GM12878 (cell line): ENCODE data around the gene TLE3. TPM values are rescaled to one million over a fixed set of nuclear protein-coding genes. Genes with fewer than 3 reads are reported as not detected.

Source experiments
- ATAC-seq: fragments of 200-7000 bp; cut with Tn5 transposase; 3 replicates; pipeline ENCODE4 v1.9.1; 2020; ENCODE audit warnings: mild to moderate bottlenecking, moderate library complexity
- BruUV-seq: library from RNA; stranded (reverse); fragments of 400-500 nt; replicated peaks from 2 replicates; lab custom pipeline; 2021; lab: Mats Ljungman, UMichigan
- CTCF ChIA-PET: fragments of 300-600 bp; sonication (Branson Sonifier 250); formaldehyde crosslinking; extraction: SDS; loops from one replicate; lab custom pipeline; 2021; ENCODE audit warnings: inconsistent platforms; lab: Yijun Ruan, JAX
- POLR2A ChIA-PET: fragments of 350-600 bp; formaldehyde crosslinking; extraction: SDS; loops from one replicate; lab custom pipeline; 2021; ENCODE audit warnings: inconsistent platforms; lab: Charles Lee
- RAD21 ChIA-PET: fragments of 300-600 bp; sonication (Branson Sonifier 250); formaldehyde crosslinking; loops from one replicate; lab custom pipeline; 2023; ENCODE audit warnings: antibody characterized with exemption; ENCODE audit not compliant: unreplicated experiment; lab: Charles Lee
- SMC1A ChIA-PET: fragments of 300-600 bp; sonication (Branson Sonifier 250); formaldehyde crosslinking; loops from one replicate; lab custom pipeline; 2023; ENCODE audit not compliant: unreplicated experiment, uncharacterized antibody; lab: Charles Lee
- DNase-seq: peaks from one replicate; pipeline ENCODE4 v3.0.0-alpha.2; 2011; ENCODE audit warnings: low read depth, low spot score
- FAIRE-seq: peaks from 3 replicates; lab custom pipeline; 2011; peaks lifted over from hg19 to GRCh38; lab: Jason Lieb, UNC
- H2AFZ ChIP-seq: 2 replicates; pipeline ENCODE4 v1.6.0; 2011; ENCODE audit warnings: low read depth, low read length, control low read depth; ENCODE audit not compliant: control insufficient read depth
- H3K27ac ChIP-seq: 2 replicates; pipeline ENCODE4 v1.5.1; 2011; ENCODE audit warnings: control low read depth; ENCODE audit not compliant: control insufficient read depth, insufficient read depth
- H3K27me3 ChIP-seq, 2 experiments: replicated peaks in 1 of 2; 2 replicates each; pipeline versions ENCODE4 v1.6.0 to v1.6.1; 2011; ENCODE audit warnings: low read length in 1 of 2; ENCODE audit not compliant: control insufficient read depth in 2 of 2, insufficient read depth in 2 of 2
- H3K36me3 ChIP-seq, 2 experiments: 2 replicates each; pipeline ENCODE4 v1.5.1; 2011; ENCODE audit warnings: low read length in 1 of 2; ENCODE audit not compliant: control insufficient read depth in 2 of 2, insufficient read depth in 2 of 2
- H3K4me1 ChIP-seq: 2 replicates; pipeline ENCODE4 v1.6.1; 2011; ENCODE audit warnings: mild to moderate bottlenecking, low read length, moderate library complexity, mixed read lengths; ENCODE audit not compliant: control insufficient read depth, insufficient read depth
- H3K4me2 ChIP-seq: 2 replicates; pipeline ENCODE4 v1.6.0; 2011; ENCODE audit warnings: control low read depth; ENCODE audit not compliant: control insufficient read depth, insufficient read depth
- H3K4me3 ChIP-seq: fragments of 200-600 bp; sonication (generic); 2 replicates; pipeline ENCODE4 v1.5.1; 2016
- H3K79me2 ChIP-seq: 2 replicates; pipeline ENCODE4 v1.6.0; 2011; ENCODE audit warnings: low read length; ENCODE audit not compliant: control insufficient read depth, insufficient read depth
- H3K9ac ChIP-seq: 2 replicates; pipeline ENCODE4 v1.8.0; 2011; ENCODE audit warnings: low read length, control low read depth, mixed read lengths; ENCODE audit not compliant: control insufficient read depth, insufficient read depth
- H3K9me3 ChIP-seq: replicated peaks from 3 replicates; pipeline ENCODE4 v1.5.1; 2011; ENCODE audit warnings: mild to moderate bottlenecking, low read length; ENCODE audit not compliant: control insufficient read depth, insufficient read depth
- H4K20me1 ChIP-seq: 2 replicates; pipeline ENCODE4 v1.6.0; 2011; ENCODE audit not compliant: control insufficient read depth, insufficient read depth
- CHD1 ChIP-seq: IDR thresholded peaks from 2 replicates; pipeline ENCODE4 v1.6.1; 2012; ENCODE audit warnings: low read depth, low read length, improper control_type of control experiment
- EED ChIP-seq: sonication (generic); IDR thresholded peaks from 2 replicates; pipeline ENCODE4 v1.6.1; 2016; ENCODE audit warnings: antibody characterized with exemption, low read depth
- FOS ChIP-seq: IDR thresholded peaks from 3 replicates; pipeline ENCODE4 v1.6.1; 2011; ENCODE audit warnings: borderline replicate concordance; ENCODE audit not compliant: insufficient read length; ENCODE audit errors: extremely low read depth
- IRF3 ChIP-seq: fragments of 450-650 bp; IDR thresholded peaks from 2 replicates; pipeline ENCODE4 v1.6.1; 2014; ENCODE audit warnings: mild to moderate bottlenecking
- MTA2 ChIP-seq: fragments of 450-650 bp; IDR thresholded peaks from 2 replicates; pipeline ENCODE4 v1.6.1; 2016; ENCODE audit warnings: low read depth, mild to moderate bottlenecking, moderate library complexity
- NKRF ChIP-seq: fragments of 450-650 bp; conservative IDR thresholded peaks from 2 replicates; pipeline ENCODE4 v1.6.1; 2017; ENCODE audit warnings: mild to moderate bottlenecking, moderate library complexity
- RFX5 ChIP-seq: IDR thresholded peaks from 2 replicates; pipeline ENCODE4 v1.6.1; 2011; ENCODE audit warnings: low read depth, low read length, improper control_type of control experiment
- SMARCA5 ChIP-seq: fragments of 450-650 bp; IDR thresholded peaks from 2 replicates; pipeline ENCODE4 v1.6.1; 2017; ENCODE audit warnings: mild to moderate bottlenecking
- STAT1 ChIP-seq: fragments of 450-650 bp; conservative IDR thresholded peaks from 2 replicates; pipeline ENCODE4 v1.6.1; 2014; ENCODE audit warnings: antibody characterized with exemption, mild to moderate bottlenecking
- ZBTB4 ChIP-seq: fragments of 450-650 bp; formaldehyde crosslinking; IDR thresholded peaks from 2 replicates; pipeline ENCODE4 v1.4.0; 2022; ENCODE audit warnings: mild to moderate bottlenecking, moderate library complexity
- WGBS: methylation state at CpG from one replicate; pipeline ENCODE4 v1.1.6; 2016; ENCODE audit warnings: low lambda C conversion rate; ENCODE audit not compliant: insufficient replicate concordance, insufficient coverage; ENCODE audit errors: missing lambda C conversion rate; 5-methylcytosine and 5-hydroxymethylcytosine counted together
- in situ Hi-C: fragments of 300-500 bp; cut with MboI; formaldehyde crosslinking; loops from 9 replicates; pipeline ENCODE4 v1.14.3; 2018; ENCODE audit warnings: mixed read lengths
- intact Hi-C: fragments of 100-400 bp; cut with micrococcal nuclease; formaldehyde crosslinking; loops from one replicate; pipeline ENCODE4 v1.14.2; 2022; ENCODE audit not compliant: unreplicated experiment
- polyA plus RNA-seq, 11 experiments: library from polyadenylated mRNA; depleted of rRNA in 4 of 11; unstranded in 6 of 11; stranded (reverse) in 5 of 11; fragments of >200 nt; fragmentation: Nextera tagmentation in 4 of 11; fragmentation: Illumina TruSeq in 1 of 11; extraction: Ambion mirVana in 4 of 11; extraction: Trizol in 1 of 11; gene quantifications; 1 replicate in 1 of 11; 2 replicates in 10 of 11; pipeline versions ENCODE4 v1.2.1 to v1.2.3, GENCODE V29; 2011 to 2016; ENCODE audit warnings: inconsistent platforms in 2 of 11, missing spikeins in 2 of 11, low read depth in 1 of 11
- total RNA-seq, 4 experiments: library from RNA; depleted of rRNA in 3 of 4; stranded (reverse); fragments of >200 nt in 3 of 4; fragmentation: Illumina TruSeq in 1 of 4; extraction: Trizol in 1 of 4; gene quantifications; 2 replicates each; pipeline versions ENCODE4 v1.2.1 to v1.2.3, GENCODE V29; 2013 to 2021

Gene TLE3
- total and polyA plus RNA-seq, 10 of the 15 experiments (the other 5 are each of a cell fraction or from before 2014, with no cell fraction given), result 1.2 to 65.5 (median 9.7) TPM

- ChIA-PET RAD21 (no interaction called here), POLR2A (interaction anchor here (0.6 kb wide), 1 partner anchor 120 kb away, joined by 6 read pairs; no protein-coding TSS in a partner anchor), SMC1A (no interaction called here), CTCF (no interaction called here)
- Histone ChIP-seq H3K36me3 (no peaks in the 10 kb centered on the region), H4K20me1 (no peaks in the 10 kb centered on the region), H3K4me1 (no peaks in the 10 kb centered on the region), H3K27ac (no peak overlapping the region), H3K4me2 (no peak overlapping the region), H3K27me3 (no peaks in the 10 kb centered on the region), H3K79me2 (no peaks in the 10 kb centered on the region), H3K4me3 (no peak overlapping the region), H3K9me3 (peaks cover 5% of the 10 kb centered on the region), H3K9ac (no peak overlapping the region), H2AFZ (no peak overlapping the region)
- in situ Hi-C loops (no loop called here), intact Hi-C loops (no loop called here)
- BruUV-seq, result no TSS peak
- DNase-seq, result no peak
- FAIRE-seq, result no peak
- WGBS, result 58% methylated on average over 3 of the region's 3 CpGs
- TF ChIP-seq MTA2 (no peak), CHD1 (no peak), EED (no peak), SMARCA5 (no peak), FOS (no peak), STAT1 (no peak), RFX5 (no peak), ZBTB4 (no peak), NKRF (no peak), IRF3 (no peak)
- ATAC-seq, result no peak
Measured at GRCh38 chr15:70004826-70005225, 92.9 kb downstream of the TLE3 start.
